Heart right ventricle (tissue), 16 donors: ENCODE measurements around the gene PRDM7. TPM values are rescaled to one million over a fixed set of nuclear protein-coding genes. Genes with fewer than 3 reads are reported as not detected.

Experiments
- ATAC-seq, 8 donors: fragments of 200-7000 bp; cut with Tn5 transposase; one replicate each; pipeline ENCODE4 v1.9.1; 2020; ENCODE audit warnings: mild to moderate bottlenecking in 8 of 8, moderate library complexity in 8 of 8, moderate number of reproducible peaks in 1 of 8
- DNase-seq, 2 donors: peaks; one replicate each; pipeline ENCODE4 v3.0.0-alpha.2; 2020
- H3K27ac ChIP-seq, 10 donors: fragments of 200-600 bp; sonication (generic) in 2 of 10; one replicate each; pipeline versions ENCODE4 v1.5.0 to v1.8.0; 2020 to 2022; ENCODE audit warnings: mild to moderate bottlenecking in 3 of 10
- H3K27me3 ChIP-seq, 7 donors: fragments of 200-600 bp; one replicate each; pipeline ENCODE4 v1.8.0; 2021 to 2022; ENCODE audit warnings: mild to moderate bottlenecking in 2 of 7
- H3K36me3 ChIP-seq, 9 donors: fragments of 200-600 bp; sonication (generic) in 1 of 9; one replicate each; pipeline versions ENCODE4 v1.5.0 to v1.8.0; 2020 to 2022; ENCODE audit warnings: mild to moderate bottlenecking in 2 of 9
- H3K4me1 ChIP-seq, 9 donors: fragments of 200-600 bp; sonication (generic) in 1 of 9; one replicate each; pipeline versions ENCODE4 v1.5.0 to v1.8.0; 2020 to 2022; ENCODE audit warnings: mild to moderate bottlenecking in 4 of 9
- H3K4me3 ChIP-seq, 10 donors: fragments of 200-600 bp; sonication (generic) in 2 of 10; one replicate each; pipeline versions ENCODE4 v1.5.0 to v1.8.0; 2020 to 2022; ENCODE audit warnings: mild to moderate bottlenecking in 7 of 10, moderate library complexity in 2 of 10
- H3K9me3 ChIP-seq, 11 donors: fragments of 200-600 bp in 10 of 11; sonication (generic) in 2 of 11; one replicate each; pipeline versions ENCODE4 v1.5.0 to v1.8.0; 2013 to 2022; ENCODE audit warnings: mild to moderate bottlenecking in 2 of 11, control low read depth in 1 of 11, moderate library complexity in 1 of 11
- WGBS, 2 donors: extraction: QIAGEN DNeasy Blood & Tissue Kit; methylation state at CpG; one replicate each; pipeline ENCODE4 v1.1.7; 2013; ENCODE audit warnings: inconsistent platforms in 1 of 2; 5-methylcytosine and 5-hydroxymethylcytosine counted together
- intact Hi-C, 10 donors: fragments of 100-400 bp; cut with DNase I; formaldehyde crosslinking; loops; one replicate each; pipeline versions ENCODE4 v1.11.1 to v1.14.2; 2022
- polyA plus RNA-seq, 2 donors: library from polyadenylated mRNA; stranded (reverse); fragments of 200-250 nt; gene quantifications; one replicate each; pipeline ENCODE4 v1.2.3, GENCODE V29; 2013
- total RNA-seq, 10 donors: library from RNA; stranded (reverse); fragmentation: NEBNext Ultra II Directional in 3 of 10; extraction: Animal tissue kit (Norgen Biotek cat#: 25700) in 3 of 10; gene quantifications; one replicate each; pipeline versions ENCODE4 v1.2.1 to v1.2.4, GENCODE V29; 2021 to 2023
- TF ChIP-seq, protein P1 (sequence below), 9 donors: fragments of 200-600 bp; sonication (generic) in 2 of 9; IDR thresholded peaks; one replicate each; pipeline versions ENCODE4 v1.5.0 to v1.8.0; 2021 to 2022; ENCODE audit warnings: antibody characterized with exemption in 9 of 9, mild to moderate bottlenecking in 5 of 9, moderate library complexity in 1 of 9
- donor health status: Arrhythmogenic right ventricular cardiomyopathy.
- donor health status: ischemic (EF 13 %, LVEDD 7.1; RV severe dilation, severe dysfunction).
- donor health status: healthy with polysubstance abuse.
- donor health status: DM: no; HTN: yes; CAD: no.
- donor health status: DM: no; HTN: no; CAD: no.
- donor health status: ischemic (EF 25% LVEDD 6.9; RV normal size, moderate dysfunction).
- donor health status: ischemic (EF 25% LVEDD 5.7; RV mildly dilated, moderate dysfunction).
- donor health status: healthy.
- donor health status: DM: yes; HTN: yes; CAD: no.
- donor health status: Ischemic cardiomyopathy.
- donor health status: ischemic (EF 35%, LVEDD 5.7; RV mildly dilated, moderate dysfunction).
- donor health status: nonischemic (EF 11% LVEDD 7.7; RV severe dilation, severe dysfunction).
- donor health status: DM: yes; HTN: yes; CAD: no.
- donor health status: PGD.
- donor health status: ischemic (EF 29% LVEDD 5.4; RV normal size, mild dysfunction).
- donor health status: nonischemic (EF 23%, LVEDD 6.1; RV moderate dilation, normal function).

PRDM7 gene
- total and polyA plus RNA-seq, 12 donors = not detected

DNA sequence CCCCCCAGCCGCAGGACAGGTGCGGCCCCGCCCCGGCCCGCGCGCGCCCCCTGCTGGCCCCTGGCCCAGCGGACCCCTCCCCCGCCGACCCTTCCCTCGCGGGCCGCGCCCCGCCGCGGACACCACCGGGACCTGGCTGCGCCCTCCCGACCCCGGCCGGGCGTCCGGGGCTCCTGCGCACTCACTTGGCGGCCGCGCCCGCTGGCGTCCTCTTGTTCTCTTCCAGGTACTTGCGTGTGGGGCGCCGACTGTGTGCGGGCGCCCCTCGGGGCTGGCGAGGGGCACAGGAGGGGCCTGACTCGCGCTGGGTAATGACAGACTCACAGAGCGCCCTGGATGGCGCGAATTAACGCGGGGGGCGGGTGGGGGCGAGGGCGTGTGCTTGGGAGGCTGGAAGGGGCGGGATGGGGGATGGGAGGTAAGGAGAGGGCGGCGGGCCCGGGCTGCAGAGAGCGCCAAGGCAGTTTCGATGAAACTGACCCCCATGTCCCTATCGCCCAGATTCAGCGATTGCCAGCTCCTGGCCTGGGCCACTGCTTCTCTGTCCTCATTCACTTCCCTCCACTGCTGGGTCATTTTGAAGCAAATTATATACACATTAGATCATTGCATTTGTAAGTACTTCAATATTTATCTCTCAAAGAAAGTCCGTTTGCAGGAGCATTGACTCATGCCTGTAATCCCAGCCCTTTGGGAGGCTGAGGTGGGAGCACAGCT is 57.4 kb downstream of the PRDM7 start:
- H3K9me3 ChIP-seq = no peaks in the 10 kb centered on the region
- peak overlapping the region; percentile 18 to 66 (median 62) for H3K4me3 ChIP-seq
- H3K36me3 ChIP-seq = no peaks in the 10 kb centered on the region
- intact Hi-C loops = loop anchor here in 1 of 10 donors (5.0 kb wide), 1 partner anchor 47 kb away; no protein-coding TSS in a partner anchor
- H3K4me1 ChIP-seq = peaks cover 7 to 48% (median 35%) of the 10 kb centered on the region in 9 donors
- ATAC-seq = peak in 1 of 8 donors; percentile 24
- TF ChIP-seq, protein P1, sequence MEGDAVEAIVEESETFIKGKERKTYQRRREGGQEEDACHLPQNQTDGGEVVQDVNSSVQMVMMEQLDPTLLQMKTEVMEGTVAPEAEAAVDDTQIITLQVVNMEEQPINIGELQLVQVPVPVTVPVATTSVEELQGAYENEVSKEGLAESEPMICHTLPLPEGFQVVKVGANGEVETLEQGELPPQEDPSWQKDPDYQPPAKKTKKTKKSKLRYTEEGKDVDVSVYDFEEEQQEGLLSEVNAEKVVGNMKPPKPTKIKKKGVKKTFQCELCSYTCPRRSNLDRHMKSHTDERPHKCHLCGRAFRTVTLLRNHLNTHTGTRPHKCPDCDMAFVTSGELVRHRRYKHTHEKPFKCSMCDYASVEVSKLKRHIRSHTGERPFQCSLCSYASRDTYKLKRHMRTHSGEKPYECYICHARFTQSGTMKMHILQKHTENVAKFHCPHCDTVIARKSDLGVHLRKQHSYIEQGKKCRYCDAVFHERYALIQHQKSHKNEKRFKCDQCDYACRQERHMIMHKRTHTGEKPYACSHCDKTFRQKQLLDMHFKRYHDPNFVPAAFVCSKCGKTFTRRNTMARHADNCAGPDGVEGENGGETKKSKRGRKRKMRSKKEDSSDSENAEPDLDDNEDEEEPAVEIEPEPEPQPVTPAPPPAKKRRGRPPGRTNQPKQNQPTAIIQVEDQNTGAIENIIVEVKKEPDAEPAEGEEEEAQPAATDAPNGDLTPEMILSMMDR (IDR thresholded peaks at IDR 0.05) = peak in 7 of 9 donors; percentile 7 to 43 (median 23)
- WGBS, 2 donors = 3 to 4% methylated on average over 39 to 57 of the region's 57 CpGs
- peak in 1 of 2 donors; percentile 40 for DNase-seq
- peaks cover 0 to 32% (median 0%) of the 10 kb centered on the region in 7 donors for H3K27me3 ChIP-seq
- H3K27ac ChIP-seq = peak overlapping the region in 2 of 10 donors; percentile 43 to 51

DNA sequence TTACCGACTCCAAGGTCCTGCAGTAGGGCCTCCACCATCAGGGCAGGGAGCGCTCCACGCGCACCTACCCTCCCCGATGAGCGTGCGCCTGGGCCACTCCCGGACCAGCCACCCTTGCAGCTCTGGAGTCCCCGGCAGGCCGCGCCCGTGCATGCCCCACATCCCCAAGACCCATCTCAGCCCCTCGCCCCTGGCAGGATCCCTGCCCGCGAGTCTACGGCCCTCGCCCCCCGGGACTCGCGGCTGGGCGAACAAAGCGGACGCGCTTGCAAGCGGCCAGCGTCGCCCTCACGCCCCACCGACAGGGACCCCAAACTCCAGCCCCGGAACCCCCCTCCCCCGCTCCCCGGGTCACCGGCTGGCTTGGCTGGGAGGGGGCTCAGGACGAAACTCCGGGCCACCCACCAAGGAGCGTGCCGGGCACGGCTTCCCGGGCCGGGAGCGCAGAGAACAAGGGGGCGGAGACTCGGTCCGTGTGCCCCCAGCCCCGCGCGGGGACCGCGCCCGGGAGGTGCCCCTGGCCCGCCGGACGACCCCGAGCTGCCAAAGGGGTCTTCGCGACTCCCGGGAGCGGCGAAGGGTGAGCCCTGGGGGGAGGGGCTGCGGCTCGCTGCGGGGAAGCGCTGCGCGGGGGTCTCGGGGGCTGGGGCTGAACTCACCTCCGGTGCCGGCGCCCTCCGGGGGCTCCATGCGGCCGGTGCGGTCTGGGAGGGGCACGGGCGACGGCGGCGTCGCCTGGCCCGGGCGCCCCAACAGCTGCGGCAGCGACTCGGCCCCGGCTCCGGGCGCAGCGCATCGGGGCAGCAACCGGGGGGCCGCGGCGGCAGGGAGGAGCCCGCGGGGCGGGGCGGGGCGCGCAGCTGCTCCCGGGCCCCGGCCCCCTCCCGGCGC is 58.2 kb downstream of the PRDM7 start, which contains the start of gene DBNDD1:
TSS of gene DBNDD1 (minus strand) at position 805 of the 891 bp plus-strand sequence. CDS start at position 690, 115 bp downstream.
- DNase-seq = no peak
- 2% methylated on average over 70 to 103 of the region's 103 CpGs for WGBS, 2 donors
- ATAC-seq = peak in 1 of 8 donors; percentile 14
- Histone ChIP-seq H3K27ac (peak within 1 kb of the TSS in 4 of 10 donors; percentile 14 to 58 (median 47)), H3K27me3 (peaks cover 0 to 32% (median 0%) of the 10 kb centered on the region in 7 donors), H3K4me3 (peak within 1 kb of the TSS; percentile 49 to 66 (median 63)), H3K36me3 (no peaks in the 10 kb centered on the region), H3K9me3 (no peaks in the 10 kb centered on the region), H3K4me1 (peaks cover 7 to 48% (median 35%) of the 10 kb centered on the region in 9 donors)
- TF ChIP-seq, protein P1 (IDR thresholded peaks at IDR 0.05) = no peak
- intact Hi-C loops = no loop called here

DNA sequence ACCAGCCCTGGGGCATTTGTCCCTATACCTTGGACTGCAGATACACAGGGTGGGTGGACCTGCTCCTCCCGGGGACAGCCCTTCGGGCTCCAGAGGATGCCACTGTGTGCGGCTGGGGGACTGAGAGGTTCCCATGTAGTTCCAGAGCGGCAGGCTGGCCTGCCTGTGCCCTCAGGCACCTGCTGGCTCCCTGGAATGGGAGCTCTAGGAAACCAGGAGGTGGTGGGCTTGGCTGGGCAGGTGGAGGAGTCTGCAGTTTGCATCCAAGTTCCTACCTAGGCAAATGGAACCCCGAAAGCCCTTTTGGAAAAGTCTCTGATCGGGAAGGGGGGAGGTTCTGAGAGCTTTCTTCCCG is 58.9 kb downstream of the PRDM7 start:
- H3K4me3 ChIP-seq = peak overlapping the region in 7 of 10 donors; percentile 61 to 66 (median 63)
- no peak overlapping the region for H3K27ac ChIP-seq
- WGBS, 2 donors = 57 to 59% methylated on average over 7 of the region's 7 CpGs
- H3K9me3 ChIP-seq = no peaks in the 10 kb centered on the region
- intact Hi-C loops = no loop called here
- peaks cover 0 to 32% (median 0%) of the 10 kb centered on the region in 7 donors for H3K27me3 ChIP-seq
- H3K4me1 ChIP-seq = peaks cover 7 to 44% (median 32%) of the 10 kb centered on the region in 9 donors
- DNase-seq (no peak), ATAC-seq (no peak)
- TF ChIP-seq, protein P1 (IDR thresholded peaks at IDR 0.05) = no peak
- H3K36me3 ChIP-seq = no peaks in the 10 kb centered on the region

DNA sequence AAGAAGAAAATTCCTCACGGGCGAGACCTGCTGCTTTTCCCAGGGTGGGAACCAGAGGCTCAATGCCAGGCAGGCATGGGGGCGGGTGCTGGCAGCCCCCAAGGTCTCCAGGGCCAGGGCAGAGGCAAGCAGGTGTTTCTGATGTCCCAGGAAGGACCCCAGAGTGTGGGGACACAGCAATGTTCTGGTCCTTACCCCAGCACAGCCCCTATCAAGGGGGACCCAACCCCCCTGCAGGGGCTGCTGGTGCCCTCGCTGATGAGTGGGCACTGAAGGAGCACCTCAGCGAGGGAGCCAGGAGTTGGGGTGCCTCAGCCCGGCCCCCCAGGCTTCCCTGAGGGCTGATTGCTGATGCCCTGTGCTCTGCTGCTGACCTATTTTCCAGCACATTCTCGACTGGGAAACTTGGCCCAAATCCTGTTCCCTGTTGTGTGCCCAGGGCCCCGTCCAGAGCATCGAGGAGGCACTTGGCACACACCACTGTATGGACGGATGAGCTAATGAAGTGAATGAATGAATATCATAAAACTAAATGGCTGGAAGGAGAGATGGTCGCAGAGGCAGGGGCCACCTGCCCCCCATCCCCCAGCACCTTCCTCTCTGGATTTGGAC is 60.7 kb downstream of the PRDM7 start:
- Histone ChIP-seq H3K4me1 (peaks cover 4 to 31% (median 21%) of the 10 kb centered on the region in 9 donors), H3K4me3 (no peak overlapping the region), H3K9me3 (no peaks in the 10 kb centered on the region), H3K27ac (no peak overlapping the region), H3K36me3 (no peaks in the 10 kb centered on the region), H3K27me3 (peaks cover 0 to 32% (median 0%) of the 10 kb centered on the region in 7 donors)
- ATAC-seq (no peak), DNase-seq (no peak)
- TF ChIP-seq, protein P1 (IDR thresholded peaks at IDR 0.05) = no peak
- 56 to 61% methylated on average over 11 of the region's 11 CpGs for WGBS, 2 donors
- intact Hi-C loops = no loop called here
